ENCODE results near the gene DNAH6.

DNA sequence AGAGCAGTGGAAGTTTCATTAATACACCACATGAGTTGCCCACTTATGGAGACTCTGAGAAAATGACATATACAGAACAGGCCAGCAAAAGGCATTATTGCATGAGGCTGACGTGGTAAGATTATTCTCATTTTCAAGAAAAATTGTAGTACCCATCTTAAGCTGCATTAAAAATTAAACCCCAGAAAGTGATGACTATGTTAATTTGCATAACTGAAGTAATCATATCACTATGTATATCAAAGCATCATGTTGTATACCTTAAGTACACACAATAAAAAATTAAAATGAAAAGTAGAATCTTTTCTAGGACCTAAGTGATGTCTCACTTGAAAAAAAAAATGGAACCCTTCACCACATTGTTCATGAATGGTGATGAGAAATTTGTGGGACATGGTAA, 32.0 kb downstream of the DNAH6 start:
- TF ChIP-seq CSDC2 (CRISPR knock-in tag; IDR thresholded peaks at IDR 0.05) (no peak), ZC3H10 (CRISPR knock-in tag; IDR thresholded peaks at IDR 0.05) (no peak), SNAI2 (CRISPR knock-in tag; IDR thresholded peaks at IDR 0.05) (no peak), ARNTL (CRISPR knock-in tag; IDR thresholded peaks at IDR 0.05; ENCODE audit: borderline replicate concordance, low read depth) (no peak), ZFP30 (CRISPR knock-in tag; IDR thresholded peaks at IDR 0.05) (no peak), ZFP3 (CRISPR knock-in tag; IDR thresholded peaks at IDR 0.05) (no peak), ZNF8 (CRISPR knock-in tag; IDR thresholded peaks at IDR 0.05) (no peak)
- TF ChIP-seq, protein P1, sequence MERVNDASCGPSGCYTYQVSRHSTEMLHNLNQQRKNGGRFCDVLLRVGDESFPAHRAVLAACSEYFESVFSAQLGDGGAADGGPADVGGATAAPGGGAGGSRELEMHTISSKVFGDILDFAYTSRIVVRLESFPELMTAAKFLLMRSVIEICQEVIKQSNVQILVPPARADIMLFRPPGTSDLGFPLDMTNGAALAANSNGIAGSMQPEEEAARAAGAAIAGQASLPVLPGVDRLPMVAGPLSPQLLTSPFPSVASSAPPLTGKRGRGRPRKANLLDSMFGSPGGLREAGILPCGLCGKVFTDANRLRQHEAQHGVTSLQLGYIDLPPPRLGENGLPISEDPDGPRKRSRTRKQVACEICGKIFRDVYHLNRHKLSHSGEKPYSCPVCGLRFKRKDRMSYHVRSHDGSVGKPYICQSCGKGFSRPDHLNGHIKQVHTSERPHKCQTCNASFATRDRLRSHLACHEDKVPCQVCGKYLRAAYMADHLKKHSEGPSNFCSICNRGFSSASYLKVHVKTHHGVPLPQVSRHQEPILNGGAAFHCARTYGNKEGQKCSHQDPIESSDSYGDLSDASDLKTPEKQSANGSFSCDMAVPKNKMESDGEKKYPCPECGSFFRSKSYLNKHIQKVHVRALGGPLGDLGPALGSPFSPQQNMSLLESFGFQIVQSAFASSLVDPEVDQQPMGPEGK (CRISPR knock-in tag; IDR thresholded peaks at IDR 0.05; ENCODE audit: borderline replicate concordance) = no peak

Measured in SK-N-SH treated with all-trans-retinoic acid at 6 μM for 48 hours (cell line).